GM13977 (cell line): ENCODE measurements around the gene SCAP.
"Not testable (repeated sequence)": the region's sequence is repeated elsewhere in the genome, so short reads cannot be mapped to it uniquely, and the experiment has no call there.

Source experiments
- DNase-seq: peaks from one replicate; pipeline ENCODE4 v3.0.0; 2012; ENCODE audit warnings: low spot score
- CTCF ChIP-seq: IDR thresholded peaks from 2 replicates; pipeline ENCODE4 v1.5.1; 2012; ENCODE audit warnings: mild to moderate bottlenecking, control low read depth; ENCODE audit not compliant: insufficient read depth; ENCODE audit errors: extremely low read depth, missing control alignments
- in situ Hi-C: fragments of 300-500 bp; cut with MboI; formaldehyde crosslinking; loops from one replicate; pipeline ENCODE4 v1.12.0; 2022; ENCODE audit warnings: low sequenced_read_pairs, low pct_unique_long_range_greater_than_20kb, mixed read lengths, inconsistent platforms; ENCODE audit not compliant: unreplicated experiment

Gene SCAP

GRCh38 chr3:47370887-47371697 lies 104.6 kb downstream of the SCAP start:
- DNase-seq: peak; percentile 73
- peak; percentile 45 for TF ChIP-seq CTCF
- in situ Hi-C loops: loop anchor here (25.0 kb wide), 1 partner anchor 459 kb away; no protein-coding TSS in a partner anchor

GRCh38 chr3:47370020-47370419 lies 105.7 kb downstream of the SCAP start:
- DNase-seq: not testable (repeated sequence)
- in situ Hi-C loops: loop anchor here (25.0 kb wide), 1 partner anchor 458 kb away; no protein-coding TSS in a partner anchor

GRCh38 chr3:47367631-47368030 lies 108.1 kb downstream of the SCAP start:
- no peak for TF ChIP-seq CTCF
- no peak for DNase-seq
- in situ Hi-C loops: loop anchor here (10.0 to 25.0 kb wide), 2 partner anchors 455 to 653 kb away; partner anchors contain the start of gene PRSS50

GRCh38 chr3:47366833-47367232 lies 108.9 kb downstream of the SCAP start:
- in situ Hi-C loops: loop anchor here (10.0 to 25.0 kb wide), 2 partner anchors 455 to 652 kb away; partner anchors contain the start of gene PRSS50
- no peak for DNase-seq
- TF ChIP-seq CTCF: no peak

- no peak for TF ChIP-seq CTCF
- in situ Hi-C loops: loop anchor here (10.0 to 25.0 kb wide), 2 partner anchors 453 to 651 kb away; partner anchors contain the start of gene PRSS50
- DNase-seq: no peak
Observed at GRCh38 chr3:47365213-47366153, 110.3 kb downstream of the SCAP start.
